Left forelimb (tissue), 1 donor: ENCODE data around the gene SRP68.
"Not testable (repeated sequence)": the region's sequence is repeated elsewhere in the genome, so short reads cannot be mapped to it uniquely, and the experiment has no call there.

Experiments used
- DNase-seq: peaks from one replicate; pipeline ENCODE4 v3.0.0-alpha.2; 2018; ENCODE audit warnings: low spot score

SRP68 gene

GRCh38 chr17:76076765-76077583, 4.7 kb upstream of the SRP68 start:
- no peak for DNase-seq

GRCh38 chr17:76076146-76076764, 3.9 kb upstream of the SRP68 start:
- DNase-seq = no peak

GRCh38 chr17:76075364-76076145, 3.2 kb upstream of the SRP68 start:
- DNase-seq = no peak

GRCh38 chr17:76074390-76075363, 2.4 kb upstream of the SRP68 start, which contains the start of gene GALR2:
GALR2 (plus strand) TSS chr17:76074781; CDS start chr17:76074884, 103 bp downstream.
- DNase-seq = no peak

- no peak for DNase-seq
These were observed 678 bp downstream of the SRP68 start for GRCh38 chr17:76071531-76072147.

GRCh38 chr17:76065775-76066174, 6.5 kb downstream of the SRP68 start:
- no peak for DNase-seq

GRCh38 chr17:76063875-76064546, 8.3 kb downstream of the SRP68 start:
- DNase-seq = no peak

- not testable (repeated sequence) for DNase-seq
These were observed 14.1 kb downstream of the SRP68 start for GRCh38 chr17:76058264-76058663.

- DNase-seq = no peak
These were observed 15.4 kb downstream of the SRP68 start for GRCh38 chr17:76056882-76057281.

GRCh38 chr17:76054112-76054476, 18.2 kb downstream of the SRP68 start:
- DNase-seq = no peak

GRCh38 chr17:76053246-76054111, 18.8 kb downstream of the SRP68 start:
- no peak for DNase-seq

- DNase-seq = no peak
These were observed 20.8 kb downstream of the SRP68 start for GRCh38 chr17:76051561-76051960.

- no peak for DNase-seq
These were observed 21.5 kb downstream of the SRP68 start for GRCh38 chr17:76050538-76051467.

GRCh38 chr17:76049836-76050537, 22.3 kb downstream of the SRP68 start:
- no peak for DNase-seq

- DNase-seq = no peak
These were observed 23.1 kb downstream of the SRP68 start for GRCh38 chr17:76049239-76049638.

- no peak for DNase-seq
These were observed 23.6 kb downstream of the SRP68 start for GRCh38 chr17:76048711-76049110.

GRCh38 chr17:76048025-76048605, 24.2 kb downstream of the SRP68 start:
- DNase-seq = no peak
